ENCODE measurements around the gene CFAP99. TPM values are rescaled to one million over a fixed set of nuclear protein-coding genes. Genes with fewer than 3 reads are reported as not detected.

The CFAP99 gene
- total and polyA plus RNA-seq, 2 donors (not counting 1 experiment from before 2014, with no cell fraction given): not detected

DNA sequence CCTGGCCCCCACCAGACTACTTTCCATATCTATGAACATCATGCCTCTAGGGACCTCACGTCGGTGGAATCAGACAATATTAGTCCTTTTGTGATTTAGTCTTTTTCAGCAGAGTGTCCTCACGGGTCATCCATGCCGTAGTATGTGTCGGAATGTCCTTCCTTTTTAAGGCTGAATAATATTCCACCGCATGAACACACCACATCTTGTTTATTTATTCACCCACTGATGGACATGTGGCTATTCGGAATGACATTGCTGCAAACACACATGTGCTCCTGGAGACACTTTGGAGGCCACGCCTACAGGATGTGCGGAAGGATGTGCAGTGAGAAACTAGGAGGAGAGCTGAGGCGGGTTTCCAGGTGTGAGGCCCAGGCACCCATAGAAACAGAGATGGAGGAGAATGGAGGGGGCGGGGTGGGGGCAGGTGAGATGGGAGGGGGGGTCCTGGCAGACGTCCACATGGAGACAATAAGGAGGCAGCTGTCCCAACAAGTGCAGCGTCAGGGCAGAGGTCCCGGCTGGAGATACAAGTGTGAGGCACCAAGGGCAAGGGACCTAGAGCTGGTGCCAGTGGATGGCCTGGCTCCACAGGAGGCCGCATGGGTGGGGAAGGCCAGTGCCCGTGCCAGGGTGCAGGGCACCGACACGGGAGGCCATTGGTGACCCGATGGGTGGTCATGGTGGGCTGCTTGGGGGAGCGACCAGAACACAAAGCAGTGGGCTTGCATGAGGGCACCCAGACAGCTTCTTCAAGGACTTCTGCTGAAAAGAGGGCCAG is 21.0 kb upstream of the CFAP99 start:
- intact Hi-C loops (cut with micrococcal nuclease): no loop called here
- Histone ChIP-seq H3K4me3 (ENCODE audit: control extremely low read depth in 1 of 5, extremely low read depth in 1 of 5, insufficient read depth in 1 of 5, low read depth in 2 of 5, low read length in 4 of 5) (no peak overlapping the region), H3K4me1 (ENCODE audit: control insufficient read depth in 2 of 2, insufficient read depth in 2 of 2, low read length in 2 of 2) (peaks cover 20 to 21% of the 10 kb centered on the region in 2 donors), H3K9ac (ENCODE audit: low read length) (no peak overlapping the region), H3K4me2 (replicated peaks; ENCODE audit: low read depth, low read length, poor library complexity, severe bottlenecking) (no peak overlapping the region), H3K9me3 (ENCODE audit: control extremely low read depth in 1 of 3, control insufficient read depth in 2 of 3, insufficient read depth in 1 of 3, low read length in 2 of 3) (no peaks in the 10 kb centered on the region), H4K20me1 (ENCODE audit: control insufficient read depth, insufficient read depth, low read length, poor library complexity, severe bottlenecking) (no peaks in the 10 kb centered on the region), H2AFZ (ENCODE audit: insufficient read depth, low read depth, low read length, poor library complexity, severe bottlenecking) (no peak overlapping the region), H3K27ac (ENCODE audit: low read length in 2 of 2) (no peak overlapping the region), H3K27me3 (replicated peaks in 1 of 4; ENCODE audit: control extremely low read depth in 1 of 4, control insufficient read depth in 3 of 4, insufficient read depth in 4 of 4, low read length in 3 of 4) (peaks cover 0 to 35% (median 9%) of the 10 kb centered on the region in 4 experiments), H3K36me3 (replicated peaks in 1 of 2; ENCODE audit: control extremely low read depth in 1 of 2, control insufficient read depth in 1 of 2, extremely low read depth in 1 of 2, insufficient read depth in 2 of 2, low read length in 1 of 2) (no peaks in the 10 kb centered on the region), H3K79me2 (ENCODE audit: control insufficient read depth, insufficient read depth, low read length) (no peaks in the 10 kb centered on the region)
- H3K4me3 Mint-ChIP-seq: no peak overlapping the region
- ATAC-seq (ENCODE audit: low read depth) (no peak), DNase-seq (no peak)
- TF ChIP-seq EZH2 (IDR thresholded peaks at IDR 0.05; ENCODE audit: borderline replicate concordance, insufficient read depth, low read depth, low read length, poor library complexity, severe bottlenecking): no peak
- TF ChIP-seq, protein P1, sequence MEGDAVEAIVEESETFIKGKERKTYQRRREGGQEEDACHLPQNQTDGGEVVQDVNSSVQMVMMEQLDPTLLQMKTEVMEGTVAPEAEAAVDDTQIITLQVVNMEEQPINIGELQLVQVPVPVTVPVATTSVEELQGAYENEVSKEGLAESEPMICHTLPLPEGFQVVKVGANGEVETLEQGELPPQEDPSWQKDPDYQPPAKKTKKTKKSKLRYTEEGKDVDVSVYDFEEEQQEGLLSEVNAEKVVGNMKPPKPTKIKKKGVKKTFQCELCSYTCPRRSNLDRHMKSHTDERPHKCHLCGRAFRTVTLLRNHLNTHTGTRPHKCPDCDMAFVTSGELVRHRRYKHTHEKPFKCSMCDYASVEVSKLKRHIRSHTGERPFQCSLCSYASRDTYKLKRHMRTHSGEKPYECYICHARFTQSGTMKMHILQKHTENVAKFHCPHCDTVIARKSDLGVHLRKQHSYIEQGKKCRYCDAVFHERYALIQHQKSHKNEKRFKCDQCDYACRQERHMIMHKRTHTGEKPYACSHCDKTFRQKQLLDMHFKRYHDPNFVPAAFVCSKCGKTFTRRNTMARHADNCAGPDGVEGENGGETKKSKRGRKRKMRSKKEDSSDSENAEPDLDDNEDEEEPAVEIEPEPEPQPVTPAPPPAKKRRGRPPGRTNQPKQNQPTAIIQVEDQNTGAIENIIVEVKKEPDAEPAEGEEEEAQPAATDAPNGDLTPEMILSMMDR (IDR thresholded peaks at IDR 0.05): no peak
- H3K27ac Mint-ChIP-seq: no peak overlapping the region
- no peaks in the 10 kb centered on the region for H3K9me3 Mint-ChIP-seq (ENCODE audit: insufficient read depth)
- peaks cover 29% of the 10 kb centered on the region for H3K27me3 Mint-ChIP-seq
- WGBS (ENCODE audit: insufficient coverage): 93% methylated on average over 13 of the region's 20 CpGs
- POLR2A ChIA-PET: interaction anchor here (0.5 to 0.7 kb wide), 2 partner anchors 11 to 455 kb away, joined by 3 read pairs; no protein-coding TSS in a partner anchor
- H3K4me1 Mint-ChIP-seq: peaks cover 32% of the 10 kb centered on the region
- CTCF ChIA-PET: interaction anchor here (0.8 kb wide), 1 partner anchor 15 kb away, joined by 3 read pairs; no protein-coding TSS in a partner anchor

DNA sequence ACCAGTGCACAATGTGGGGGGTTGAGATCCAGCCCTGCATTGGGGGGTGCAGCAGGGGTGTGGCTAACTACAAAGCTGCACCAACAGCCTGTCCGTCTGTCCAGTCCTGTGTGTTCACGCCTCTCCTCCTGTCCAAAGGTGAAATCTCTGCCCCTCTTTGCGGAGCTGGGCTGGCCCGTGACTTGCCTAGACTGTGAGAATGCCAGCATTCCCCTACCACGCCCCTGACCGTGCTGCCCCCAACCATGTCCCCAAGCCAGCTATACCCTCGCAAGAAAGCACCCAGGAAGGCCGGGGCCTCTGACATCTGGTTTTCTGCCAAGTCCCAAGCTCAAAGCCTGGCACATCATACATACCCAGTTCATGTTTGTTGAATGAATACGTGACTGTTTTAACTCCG is 19.5 kb upstream of the CFAP99 start:
- DNase-seq (no peak), ATAC-seq (ENCODE audit: low read depth) (no peak)
- Histone ChIP-seq H3K4me3 (ENCODE audit: control extremely low read depth in 1 of 5, extremely low read depth in 1 of 5, insufficient read depth in 1 of 5, low read depth in 2 of 5, low read length in 4 of 5) (no peak overlapping the region), H3K27me3 (replicated peaks in 1 of 4; ENCODE audit: control extremely low read depth in 1 of 4, control insufficient read depth in 3 of 4, insufficient read depth in 4 of 4, low read length in 3 of 4) (peaks cover 0 to 42% (median 9%) of the 10 kb centered on the region in 4 experiments), H2AFZ (ENCODE audit: insufficient read depth, low read depth, low read length, poor library complexity, severe bottlenecking) (no peak overlapping the region), H4K20me1 (ENCODE audit: control insufficient read depth, insufficient read depth, low read length, poor library complexity, severe bottlenecking) (no peaks in the 10 kb centered on the region), H3K27ac (ENCODE audit: low read length in 2 of 2) (no peak overlapping the region), H3K36me3 (replicated peaks in 1 of 2; ENCODE audit: control extremely low read depth in 1 of 2, control insufficient read depth in 1 of 2, extremely low read depth in 1 of 2, insufficient read depth in 2 of 2, low read length in 1 of 2) (no peaks in the 10 kb centered on the region), H3K79me2 (ENCODE audit: control insufficient read depth, insufficient read depth, low read length) (no peaks in the 10 kb centered on the region), H3K4me2 (replicated peaks; ENCODE audit: low read depth, low read length, poor library complexity, severe bottlenecking) (no peak overlapping the region), H3K4me1 (ENCODE audit: control insufficient read depth in 2 of 2, insufficient read depth in 2 of 2, low read length in 2 of 2) (peaks cover 8 to 11% of the 10 kb centered on the region in 2 donors), H3K9ac (ENCODE audit: low read length) (no peak overlapping the region), H3K9me3 (ENCODE audit: control extremely low read depth in 1 of 3, control insufficient read depth in 2 of 3, insufficient read depth in 1 of 3, low read length in 2 of 3) (no peaks in the 10 kb centered on the region)
- Mint-ChIP-seq H3K27me3 (peaks cover 30% of the 10 kb centered on the region), H3K27ac (no peak overlapping the region), H3K4me3 (no peak overlapping the region), H3K4me1 (peaks cover 19% of the 10 kb centered on the region), H3K9me3 (ENCODE audit: insufficient read depth) (no peaks in the 10 kb centered on the region)
- intact Hi-C loops (cut with micrococcal nuclease): no loop called here
- 90% methylated on average over 9 of the region's 10 CpGs for WGBS (ENCODE audit: insufficient coverage)
- CTCF ChIA-PET: no interaction called here
- POLR2A ChIA-PET: interaction anchor here (0.8 kb wide), 1 partner anchor 10 kb away, joined by 3 read pairs; no protein-coding TSS in a partner anchor
- no peak for TF ChIP-seq EZH2 (IDR thresholded peaks at IDR 0.05; ENCODE audit: borderline replicate concordance, insufficient read depth, low read depth, low read length, poor library complexity, severe bottlenecking)
- TF ChIP-seq, protein P1 (IDR thresholded peaks at IDR 0.05): no peak

Data from B cell (primary cell).